HL-60 (cell line): ENCODE results near the gene NR2F1-AS1.

Source experiments
- DNase-seq, 2 experiments: peaks; one replicate each; pipeline ENCODE4 v3.0.0-alpha.2; 2010 to 2020; ENCODE audit warnings: low read depth in 1 of 2, low spot score in 1 of 2
- H3K27ac ChIP-seq: fragments of 250-450 bp; sonication (Bioruptor Pico); replicated peaks from 2 replicates; pipeline ENCODE4 v1.5.1; 2020; ENCODE audit warnings: mild to moderate bottlenecking, moderate library complexity
- H3K27me3 ChIP-seq: fragments of 250-450 bp; sonication (Bioruptor Pico); 2 replicates; pipeline ENCODE4 v1.5.1; 2021; ENCODE audit warnings: mild to moderate bottlenecking, moderate library complexity; ENCODE audit not compliant: insufficient read depth, poor library complexity, severe bottlenecking
- H3K4me3 ChIP-seq: replicated peaks from 2 replicates; pipeline ENCODE4 v1.5.1; 2011; ENCODE audit warnings: mild to moderate bottlenecking, control low read depth, low read length; ENCODE audit not compliant: insufficient read depth
- GABPA ChIP-seq: IDR thresholded peaks from 2 replicates; pipeline ENCODE4 v1.6.1; 2012; ENCODE audit warnings: low read depth
- POLR2AphosphoS5 ChIP-seq: IDR thresholded peaks from 2 replicates; pipeline ENCODE4 v1.6.1; 2012; ENCODE audit warnings: low read depth
- SPI1 ChIP-seq: IDR thresholded peaks from 2 replicates; pipeline ENCODE4 v1.6.1; 2012; ENCODE audit warnings: low read depth, mild to moderate bottlenecking, borderline replicate concordance
- TF ChIP-seq, protein P1 (sequence below): IDR thresholded peaks from one replicate; pipeline ENCODE4 v1.5.1; 2011; ENCODE audit warnings: low read length, control low read depth, inconsistent platforms; ENCODE audit not compliant: insufficient read depth
- TF ChIP-seq, protein P2 (sequence below): IDR thresholded peaks from 2 replicates; pipeline ENCODE4 v1.6.1; 2012; ENCODE audit warnings: low read depth; ENCODE audit not compliant: insufficient replicate concordance

Gene NR2F1-AS1

GRCh38 chr5:93594591-93595419 lies 13.8 kb upstream of the NR2F1-AS1 start:
- no peak for DNase-seq
- H3K27me3 ChIP-seq = no peaks in the 10 kb centered on the region
- TF ChIP-seq, protein P1, sequence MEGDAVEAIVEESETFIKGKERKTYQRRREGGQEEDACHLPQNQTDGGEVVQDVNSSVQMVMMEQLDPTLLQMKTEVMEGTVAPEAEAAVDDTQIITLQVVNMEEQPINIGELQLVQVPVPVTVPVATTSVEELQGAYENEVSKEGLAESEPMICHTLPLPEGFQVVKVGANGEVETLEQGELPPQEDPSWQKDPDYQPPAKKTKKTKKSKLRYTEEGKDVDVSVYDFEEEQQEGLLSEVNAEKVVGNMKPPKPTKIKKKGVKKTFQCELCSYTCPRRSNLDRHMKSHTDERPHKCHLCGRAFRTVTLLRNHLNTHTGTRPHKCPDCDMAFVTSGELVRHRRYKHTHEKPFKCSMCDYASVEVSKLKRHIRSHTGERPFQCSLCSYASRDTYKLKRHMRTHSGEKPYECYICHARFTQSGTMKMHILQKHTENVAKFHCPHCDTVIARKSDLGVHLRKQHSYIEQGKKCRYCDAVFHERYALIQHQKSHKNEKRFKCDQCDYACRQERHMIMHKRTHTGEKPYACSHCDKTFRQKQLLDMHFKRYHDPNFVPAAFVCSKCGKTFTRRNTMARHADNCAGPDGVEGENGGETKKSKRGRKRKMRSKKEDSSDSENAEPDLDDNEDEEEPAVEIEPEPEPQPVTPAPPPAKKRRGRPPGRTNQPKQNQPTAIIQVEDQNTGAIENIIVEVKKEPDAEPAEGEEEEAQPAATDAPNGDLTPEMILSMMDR = no peak
- TF ChIP-seq GABPA (no peak), POLR2AphosphoS5 (no peak), SPI1 (no peak)
- TF ChIP-seq, protein P2, sequence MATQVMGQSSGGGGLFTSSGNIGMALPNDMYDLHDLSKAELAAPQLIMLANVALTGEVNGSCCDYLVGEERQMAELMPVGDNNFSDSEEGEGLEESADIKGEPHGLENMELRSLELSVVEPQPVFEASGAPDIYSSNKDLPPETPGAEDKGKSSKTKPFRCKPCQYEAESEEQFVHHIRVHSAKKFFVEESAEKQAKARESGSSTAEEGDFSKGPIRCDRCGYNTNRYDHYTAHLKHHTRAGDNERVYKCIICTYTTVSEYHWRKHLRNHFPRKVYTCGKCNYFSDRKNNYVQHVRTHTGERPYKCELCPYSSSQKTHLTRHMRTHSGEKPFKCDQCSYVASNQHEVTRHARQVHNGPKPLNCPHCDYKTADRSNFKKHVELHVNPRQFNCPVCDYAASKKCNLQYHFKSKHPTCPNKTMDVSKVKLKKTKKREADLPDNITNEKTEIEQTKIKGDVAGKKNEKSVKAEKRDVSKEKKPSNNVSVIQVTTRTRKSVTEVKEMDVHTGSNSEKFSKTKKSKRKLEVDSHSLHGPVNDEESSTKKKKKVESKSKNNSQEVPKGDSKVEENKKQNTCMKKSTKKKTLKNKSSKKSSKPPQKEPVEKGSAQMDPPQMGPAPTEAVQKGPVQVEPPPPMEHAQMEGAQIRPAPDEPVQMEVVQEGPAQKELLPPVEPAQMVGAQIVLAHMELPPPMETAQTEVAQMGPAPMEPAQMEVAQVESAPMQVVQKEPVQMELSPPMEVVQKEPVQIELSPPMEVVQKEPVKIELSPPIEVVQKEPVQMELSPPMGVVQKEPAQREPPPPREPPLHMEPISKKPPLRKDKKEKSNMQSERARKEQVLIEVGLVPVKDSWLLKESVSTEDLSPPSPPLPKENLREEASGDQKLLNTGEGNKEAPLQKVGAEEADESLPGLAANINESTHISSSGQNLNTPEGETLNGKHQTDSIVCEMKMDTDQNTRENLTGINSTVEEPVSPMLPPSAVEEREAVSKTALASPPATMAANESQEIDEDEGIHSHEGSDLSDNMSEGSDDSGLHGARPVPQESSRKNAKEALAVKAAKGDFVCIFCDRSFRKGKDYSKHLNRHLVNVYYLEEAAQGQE = no peak
- H3K27ac ChIP-seq = no peak overlapping the region
- H3K4me3 ChIP-seq = no peak overlapping the region

- no peak overlapping the region for H3K27ac ChIP-seq
- no peak for TF ChIP-seq SPI1
- no peaks in the 10 kb centered on the region for H3K27me3 ChIP-seq
- no peak for DNase-seq
- H3K4me3 ChIP-seq = no peak overlapping the region
Measured at GRCh38 chr5:93593476-93594131, 12.6 kb upstream of the NR2F1-AS1 start.

- no peaks in the 10 kb centered on the region for H3K27me3 ChIP-seq
- TF ChIP-seq, protein P1 = no peak
- no peak for TF ChIP-seq SPI1
- no peak for TF ChIP-seq GABPA
- no peak for TF ChIP-seq POLR2AphosphoS5
- TF ChIP-seq, protein P2 = no peak
- no peak overlapping the region for H3K27ac ChIP-seq
- H3K4me3 ChIP-seq = no peak overlapping the region
- DNase-seq = no peak
Measured at GRCh38 chr5:93592883-93593282, 11.9 kb upstream of the NR2F1-AS1 start.

GRCh38 chr5:93591323-93591945 lies 10.4 kb upstream of the NR2F1-AS1 start:
- no peak for DNase-seq
- Histone ChIP-seq H3K27me3 (peaks cover 2% of the 10 kb centered on the region), H3K4me3 (no peak overlapping the region), H3K27ac (no peak overlapping the region)
- TF ChIP-seq, protein P1 = no peak
- TF ChIP-seq, protein P2 = no peak
- TF ChIP-seq SPI1 (no peak), POLR2AphosphoS5 (no peak), GABPA (no peak)
